WTC11 (cell line): Measurements from ENCODE around the gene BMPR1B. TPM values are rescaled to one million over a fixed set of nuclear protein-coding genes. Genes with fewer than 3 reads are reported as not detected.

Experiments
- ATAC-seq: fragments of 200-7000 bp; cut with Tn5 transposase; 2 replicates; pipeline ENCODE4 v1.10.0; 2021; ENCODE audit warnings: mild to moderate bottlenecking, moderate library complexity
- CTCF ChIA-PET: fragments of 300-600 bp; sonication (Branson Sonifier 250); formaldehyde crosslinking; loops from one replicate; lab custom pipeline; 2021; ENCODE audit warnings: antibody characterized with exemption; lab: Charles Lee
- POLR2A ChIA-PET: fragments of 350-600 bp; sonication (Branson Sonifier 250); formaldehyde crosslinking; loops from one replicate; lab custom pipeline; 2021; ENCODE audit warnings: antibody characterized with exemption; lab: Charles Lee
- DNase-seq: peaks from one replicate; pipeline ENCODE4 v3.0.0; 2021; ENCODE audit warnings: low spot score
- H3K27ac Mint-ChIP-seq: 2 replicates; pipeline ENCODE4 v1.8.0; 2021; ENCODE audit warnings: mixed read lengths
- H3K27me3 Mint-ChIP-seq: 2 replicates; pipeline ENCODE4 v1.8.0; 2021; ENCODE audit warnings: low read depth, mild to moderate bottlenecking, moderate library complexity, mixed read lengths
- H3K36me3 Mint-ChIP-seq: 2 replicates; pipeline ENCODE4 v1.8.0; 2021; ENCODE audit warnings: mixed read lengths
- H3K4me1 Mint-ChIP-seq: 2 replicates; pipeline ENCODE4 v1.8.0; 2022; ENCODE audit warnings: mixed read lengths
- H3K4me3 Mint-ChIP-seq: 2 replicates; pipeline ENCODE4 v1.8.0; 2021; ENCODE audit warnings: mild to moderate bottlenecking, moderate library complexity, mixed read lengths
- H3K9me3 Mint-ChIP-seq: 2 replicates; pipeline ENCODE4 v1.8.0; 2021; ENCODE audit warnings: mixed read lengths
- ELF4 ChIP-seq: sonication (generic); formaldehyde crosslinking; IDR thresholded peaks from 2 replicates; pipeline ENCODE4 v1.8.1; 2022; ENCODE audit warnings: low read depth, mild to moderate bottlenecking, moderate library complexity, missing genetic modification reagents
- HMGA2 ChIP-seq: fragments of 250-450 bp; sonication (Bioruptor Pico); IDR thresholded peaks from 2 replicates; pipeline ENCODE4 v1.4.0; 2021; ENCODE audit warnings: mild to moderate bottlenecking, moderate library complexity
- MXD4 ChIP-seq: fragments of 250-450 bp; sonication (Bioruptor Pico); IDR thresholded peaks from 2 replicates; pipeline ENCODE4 v1.8.0; 2021; ENCODE audit warnings: mild to moderate bottlenecking, moderate library complexity, borderline replicate concordance
- NFE2L1 ChIP-seq: sonication (generic); formaldehyde crosslinking; IDR thresholded peaks from 2 replicates; pipeline ENCODE4 v1.8.1; 2023; ENCODE audit warnings: missing genetic modification reagents
- RORB ChIP-seq: fragments of 250-450 bp; sonication (Bioruptor Pico); IDR thresholded peaks from 2 replicates; pipeline ENCODE4 v1.9.0; 2021; ENCODE audit warnings: mild to moderate bottlenecking
- ZNF671 ChIP-seq: fragments of 250-450 bp; sonication (Bioruptor Pico); IDR thresholded peaks from 2 replicates; pipeline ENCODE4 v1.8.0; 2021; ENCODE audit warnings: mild to moderate bottlenecking
- total RNA-seq: library from RNA; stranded (reverse); gene quantifications from 3 replicates; pipeline ENCODE4 v1.2.3, GENCODE V29; 2021
- TF ChIP-seq, protein P1 (sequence below): sonication (generic); formaldehyde crosslinking; IDR thresholded peaks from 2 replicates; pipeline ENCODE4 v1.8.1; 2023; ENCODE audit warnings: mild to moderate bottlenecking, missing genetic modification reagents
- TF ChIP-seq, protein P2 (sequence below): sonication (generic); formaldehyde crosslinking; IDR thresholded peaks from 2 replicates; pipeline ENCODE4 v1.8.0; 2022; ENCODE audit warnings: mild to moderate bottlenecking, missing genetic modification reagents
- TF ChIP-seq, protein P3 (sequence below): fragments of 250-450 bp; sonication (Bioruptor Pico); IDR thresholded peaks from 2 replicates; pipeline ENCODE4 v1.9.0; 2021; ENCODE audit warnings: mild to moderate bottlenecking, borderline replicate concordance
- TF ChIP-seq, protein P4 (sequence below): sonication (generic); formaldehyde crosslinking; IDR thresholded peaks from 2 replicates; pipeline ENCODE4 v1.8.1; 2023; ENCODE audit warnings: mild to moderate bottlenecking, missing genetic modification reagents, borderline replicate concordance
- TF ChIP-seq, protein P5 (sequence below): sonication (generic); formaldehyde crosslinking; IDR thresholded peaks from 2 replicates; pipeline ENCODE4 v1.8.1; 2022; ENCODE audit warnings: mild to moderate bottlenecking, missing genetic modification reagents, moderate library complexity, borderline replicate concordance
- TF ChIP-seq, protein P6 (sequence below): sonication (generic); formaldehyde crosslinking; IDR thresholded peaks from 2 replicates; pipeline ENCODE4 v1.8.1; 2023; ENCODE audit warnings: mild to moderate bottlenecking, missing genetic modification reagents, moderate library complexity

Gene BMPR1B
- total RNA-seq, 1 experiment from 2014 or later = 0.77 TPM

DNA sequence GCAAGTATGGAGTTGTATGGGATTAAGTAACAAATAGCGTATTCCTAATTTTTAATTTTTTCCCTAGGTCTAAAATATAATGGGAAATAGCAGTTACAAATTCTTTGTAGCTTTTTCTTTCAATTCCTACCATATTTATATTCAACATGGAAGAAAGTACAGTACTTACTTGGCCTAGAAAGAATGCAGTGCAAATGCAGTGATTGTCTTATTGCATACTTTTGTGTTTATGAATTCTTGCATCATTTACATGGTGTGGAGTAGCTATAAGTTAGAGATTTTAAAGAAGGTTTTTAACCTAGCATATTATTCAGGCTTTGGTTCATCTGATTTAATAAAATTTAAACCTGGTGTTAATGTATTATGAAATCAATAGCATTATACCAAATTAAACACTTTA is 263.3 kb downstream of the BMPR1B start:
- Mint-ChIP-seq H3K27me3 (no peaks in the 10 kb centered on the region), H3K4me3 (no peak overlapping the region), H3K27ac (no peak overlapping the region), H3K36me3 (no peaks in the 10 kb centered on the region), H3K9me3 (no peaks in the 10 kb centered on the region), H3K4me1 (no peaks in the 10 kb centered on the region)
- CTCF ChIA-PET = interaction anchor here (0.6 kb wide), 1 partner anchor 135 kb away, joined by 3 read pairs; no protein-coding TSS in a partner anchor
- POLR2A ChIA-PET = no interaction called here
- ATAC-seq (no peak), DNase-seq (no peak)
- TF ChIP-seq ZNF671 (CRISPR knock-in tag) (no peak), MXD4 (CRISPR knock-in tag) (no peak), ELF4 (CRISPR knock-in tag) (no peak), RORB (CRISPR knock-in tag) (no peak)
- TF ChIP-seq, protein P1, sequence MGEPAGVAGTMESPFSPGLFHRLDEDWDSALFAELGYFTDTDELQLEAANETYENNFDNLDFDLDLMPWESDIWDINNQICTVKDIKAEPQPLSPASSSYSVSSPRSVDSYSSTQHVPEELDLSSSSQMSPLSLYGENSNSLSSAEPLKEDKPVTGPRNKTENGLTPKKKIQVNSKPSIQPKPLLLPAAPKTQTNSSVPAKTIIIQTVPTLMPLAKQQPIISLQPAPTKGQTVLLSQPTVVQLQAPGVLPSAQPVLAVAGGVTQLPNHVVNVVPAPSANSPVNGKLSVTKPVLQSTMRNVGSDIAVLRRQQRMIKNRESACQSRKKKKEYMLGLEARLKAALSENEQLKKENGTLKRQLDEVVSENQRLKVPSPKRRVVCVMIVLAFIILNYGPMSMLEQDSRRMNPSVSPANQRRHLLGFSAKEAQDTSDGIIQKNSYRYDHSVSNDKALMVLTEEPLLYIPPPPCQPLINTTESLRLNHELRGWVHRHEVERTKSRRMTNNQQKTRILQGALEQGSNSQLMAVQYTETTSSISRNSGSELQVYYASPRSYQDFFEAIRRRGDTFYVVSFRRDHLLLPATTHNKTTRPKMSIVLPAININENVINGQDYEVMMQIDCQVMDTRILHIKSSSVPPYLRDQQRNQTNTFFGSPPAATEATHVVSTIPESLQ (CRISPR knock-in tag) = no peak
- TF ChIP-seq, protein P2, sequence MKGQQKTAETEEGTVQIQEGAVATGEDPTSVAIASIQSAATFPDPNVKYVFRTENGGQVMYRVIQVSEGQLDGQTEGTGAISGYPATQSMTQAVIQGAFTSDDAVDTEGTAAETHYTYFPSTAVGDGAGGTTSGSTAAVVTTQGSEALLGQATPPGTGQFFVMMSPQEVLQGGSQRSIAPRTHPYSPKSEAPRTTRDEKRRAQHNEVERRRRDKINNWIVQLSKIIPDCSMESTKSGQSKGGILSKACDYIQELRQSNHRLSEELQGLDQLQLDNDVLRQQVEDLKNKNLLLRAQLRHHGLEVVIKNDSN (CRISPR knock-in tag) = no peak
- TF ChIP-seq, protein P3, sequence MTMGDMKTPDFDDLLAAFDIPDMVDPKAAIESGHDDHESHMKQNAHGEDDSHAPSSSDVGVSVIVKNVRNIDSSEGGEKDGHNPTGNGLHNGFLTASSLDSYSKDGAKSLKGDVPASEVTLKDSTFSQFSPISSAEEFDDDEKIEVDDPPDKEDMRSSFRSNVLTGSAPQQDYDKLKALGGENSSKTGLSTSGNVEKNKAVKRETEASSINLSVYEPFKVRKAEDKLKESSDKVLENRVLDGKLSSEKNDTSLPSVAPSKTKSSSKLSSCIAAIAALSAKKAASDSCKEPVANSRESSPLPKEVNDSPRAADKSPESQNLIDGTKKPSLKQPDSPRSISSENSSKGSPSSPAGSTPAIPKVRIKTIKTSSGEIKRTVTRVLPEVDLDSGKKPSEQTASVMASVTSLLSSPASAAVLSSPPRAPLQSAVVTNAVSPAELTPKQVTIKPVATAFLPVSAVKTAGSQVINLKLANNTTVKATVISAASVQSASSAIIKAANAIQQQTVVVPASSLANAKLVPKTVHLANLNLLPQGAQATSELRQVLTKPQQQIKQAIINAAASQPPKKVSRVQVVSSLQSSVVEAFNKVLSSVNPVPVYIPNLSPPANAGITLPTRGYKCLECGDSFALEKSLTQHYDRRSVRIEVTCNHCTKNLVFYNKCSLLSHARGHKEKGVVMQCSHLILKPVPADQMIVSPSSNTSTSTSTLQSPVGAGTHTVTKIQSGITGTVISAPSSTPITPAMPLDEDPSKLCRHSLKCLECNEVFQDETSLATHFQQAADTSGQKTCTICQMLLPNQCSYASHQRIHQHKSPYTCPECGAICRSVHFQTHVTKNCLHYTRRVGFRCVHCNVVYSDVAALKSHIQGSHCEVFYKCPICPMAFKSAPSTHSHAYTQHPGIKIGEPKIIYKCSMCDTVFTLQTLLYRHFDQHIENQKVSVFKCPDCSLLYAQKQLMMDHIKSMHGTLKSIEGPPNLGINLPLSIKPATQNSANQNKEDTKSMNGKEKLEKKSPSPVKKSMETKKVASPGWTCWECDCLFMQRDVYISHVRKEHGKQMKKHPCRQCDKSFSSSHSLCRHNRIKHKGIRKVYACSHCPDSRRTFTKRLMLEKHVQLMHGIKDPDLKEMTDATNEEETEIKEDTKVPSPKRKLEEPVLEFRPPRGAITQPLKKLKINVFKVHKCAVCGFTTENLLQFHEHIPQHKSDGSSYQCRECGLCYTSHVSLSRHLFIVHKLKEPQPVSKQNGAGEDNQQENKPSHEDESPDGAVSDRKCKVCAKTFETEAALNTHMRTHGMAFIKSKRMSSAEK = no peak
- TF ChIP-seq, protein P4, sequence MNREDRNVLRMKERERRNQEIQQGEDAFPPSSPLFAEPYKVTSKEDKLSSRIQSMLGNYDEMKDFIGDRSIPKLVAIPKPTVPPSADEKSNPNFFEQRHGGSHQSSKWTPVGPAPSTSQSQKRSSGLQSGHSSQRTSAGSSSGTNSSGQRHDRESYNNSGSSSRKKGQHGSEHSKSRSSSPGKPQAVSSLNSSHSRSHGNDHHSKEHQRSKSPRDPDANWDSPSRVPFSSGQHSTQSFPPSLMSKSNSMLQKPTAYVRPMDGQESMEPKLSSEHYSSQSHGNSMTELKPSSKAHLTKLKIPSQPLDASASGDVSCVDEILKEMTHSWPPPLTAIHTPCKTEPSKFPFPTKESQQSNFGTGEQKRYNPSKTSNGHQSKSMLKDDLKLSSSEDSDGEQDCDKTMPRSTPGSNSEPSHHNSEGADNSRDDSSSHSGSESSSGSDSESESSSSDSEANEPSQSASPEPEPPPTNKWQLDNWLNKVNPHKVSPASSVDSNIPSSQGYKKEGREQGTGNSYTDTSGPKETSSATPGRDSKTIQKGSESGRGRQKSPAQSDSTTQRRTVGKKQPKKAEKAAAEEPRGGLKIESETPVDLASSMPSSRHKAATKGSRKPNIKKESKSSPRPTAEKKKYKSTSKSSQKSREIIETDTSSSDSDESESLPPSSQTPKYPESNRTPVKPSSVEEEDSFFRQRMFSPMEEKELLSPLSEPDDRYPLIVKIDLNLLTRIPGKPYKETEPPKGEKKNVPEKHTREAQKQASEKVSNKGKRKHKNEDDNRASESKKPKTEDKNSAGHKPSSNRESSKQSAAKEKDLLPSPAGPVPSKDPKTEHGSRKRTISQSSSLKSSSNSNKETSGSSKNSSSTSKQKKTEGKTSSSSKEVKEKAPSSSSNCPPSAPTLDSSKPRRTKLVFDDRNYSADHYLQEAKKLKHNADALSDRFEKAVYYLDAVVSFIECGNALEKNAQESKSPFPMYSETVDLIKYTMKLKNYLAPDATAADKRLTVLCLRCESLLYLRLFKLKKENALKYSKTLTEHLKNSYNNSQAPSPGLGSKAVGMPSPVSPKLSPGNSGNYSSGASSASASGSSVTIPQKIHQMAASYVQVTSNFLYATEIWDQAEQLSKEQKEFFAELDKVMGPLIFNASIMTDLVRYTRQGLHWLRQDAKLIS (CRISPR knock-in tag) = no peak
- TF ChIP-seq, protein P5, sequence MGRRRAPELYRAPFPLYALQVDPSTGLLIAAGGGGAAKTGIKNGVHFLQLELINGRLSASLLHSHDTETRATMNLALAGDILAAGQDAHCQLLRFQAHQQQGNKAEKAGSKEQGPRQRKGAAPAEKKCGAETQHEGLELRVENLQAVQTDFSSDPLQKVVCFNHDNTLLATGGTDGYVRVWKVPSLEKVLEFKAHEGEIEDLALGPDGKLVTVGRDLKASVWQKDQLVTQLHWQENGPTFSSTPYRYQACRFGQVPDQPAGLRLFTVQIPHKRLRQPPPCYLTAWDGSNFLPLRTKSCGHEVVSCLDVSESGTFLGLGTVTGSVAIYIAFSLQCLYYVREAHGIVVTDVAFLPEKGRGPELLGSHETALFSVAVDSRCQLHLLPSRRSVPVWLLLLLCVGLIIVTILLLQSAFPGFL (CRISPR knock-in tag) = no peak

DNA sequence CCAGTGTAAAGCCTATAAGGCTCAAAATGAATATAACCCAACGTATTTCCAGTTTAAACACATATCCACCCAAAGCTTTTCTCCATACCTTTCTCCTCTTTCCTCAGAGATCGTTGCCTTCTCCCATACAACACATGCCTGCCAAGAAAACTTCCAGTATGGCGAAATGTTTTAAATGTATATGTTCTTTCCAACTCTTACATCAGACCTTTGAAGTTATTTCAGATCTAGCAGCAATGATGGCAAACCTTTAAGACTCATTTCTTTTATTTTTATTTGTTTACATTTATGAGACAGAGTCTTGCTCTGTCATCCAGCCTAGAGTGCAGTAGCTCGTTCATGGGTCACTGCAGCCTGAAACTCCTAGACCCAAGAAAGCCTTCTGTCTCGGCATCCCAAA is 265.4 kb downstream of the BMPR1B start:
- TF ChIP-seq, protein P6, sequence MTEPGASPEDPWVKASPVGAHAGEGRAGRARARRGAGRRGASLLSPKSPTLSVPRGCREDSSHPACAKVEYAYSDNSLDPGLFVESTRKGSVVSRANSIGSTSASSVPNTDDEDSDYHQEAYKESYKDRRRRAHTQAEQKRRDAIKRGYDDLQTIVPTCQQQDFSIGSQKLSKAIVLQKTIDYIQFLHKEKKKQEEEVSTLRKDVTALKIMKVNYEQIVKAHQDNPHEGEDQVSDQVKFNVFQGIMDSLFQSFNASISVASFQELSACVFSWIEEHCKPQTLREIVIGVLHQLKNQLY = no peak
- TF ChIP-seq NFE2L1 (CRISPR knock-in tag) (no peak), HMGA2 (CRISPR knock-in tag) (no peak)
- H3K4me3 Mint-ChIP-seq = no peak overlapping the region
- H3K4me1 Mint-ChIP-seq = peaks cover 4% of the 10 kb centered on the region; the same call in 1 of the 2 replicates
- H3K36me3 Mint-ChIP-seq = no peaks in the 10 kb centered on the region
- ATAC-seq = no peak
- no peaks in the 10 kb centered on the region for H3K27me3 Mint-ChIP-seq
- POLR2A ChIA-PET = interaction anchor here (0.6 kb wide), 1 partner anchor 1341 kb away, joined by 5 read pairs; no protein-coding TSS in a partner anchor
- no peak overlapping the region for H3K27ac Mint-ChIP-seq
- H3K9me3 Mint-ChIP-seq = no peaks in the 10 kb centered on the region
- no peak for DNase-seq
- CTCF ChIA-PET = no interaction called here
